Measurements from ENCODE around the gene FYB1. TPM values are rescaled to one million over a fixed set of nuclear protein-coding genes. Genes with fewer than 3 reads are reported as not detected.

Gene FYB1
- total RNA-seq, 1 donor from 2014 or later: not detected

GRCh38 chr5:39132128-39132447, 87.3 kb downstream of the FYB1 start:
- TF ChIP-seq CTCF (IDR thresholded peaks at IDR 0.05; ENCODE audit: unreplicated experiment): no peak
- peaks cover 9% of the 10 kb centered on the region for H3K27me3 Mint-ChIP-seq
- DNase-seq (ENCODE audit: low spot score, unreplicated experiment): no peak
- no peak overlapping the region for H3K27ac Mint-ChIP-seq
- H3K4me3 Mint-ChIP-seq (ENCODE audit: low read depth): no peak overlapping the region
- H3K36me3 Mint-ChIP-seq (ENCODE audit: insufficient read depth): no peaks in the 10 kb centered on the region
- H3K4me1 Mint-ChIP-seq (ENCODE audit: low read depth): no peaks in the 10 kb centered on the region
- no peaks in the 10 kb centered on the region for H3K9me3 Mint-ChIP-seq (ENCODE audit: low read depth)

- no peak for TF ChIP-seq CTCF (IDR thresholded peaks at IDR 0.05; ENCODE audit: unreplicated experiment)
- Mint-ChIP-seq H3K4me3 (ENCODE audit: low read depth) (no peak overlapping the region), H3K27me3 (peaks cover 9% of the 10 kb centered on the region), H3K27ac (no peak overlapping the region), H3K4me1 (ENCODE audit: low read depth) (no peaks in the 10 kb centered on the region), H3K36me3 (ENCODE audit: insufficient read depth) (no peaks in the 10 kb centered on the region), H3K9me3 (ENCODE audit: low read depth) (no peaks in the 10 kb centered on the region)
- DNase-seq (ENCODE audit: low spot score, unreplicated experiment): no peak
Measured at GRCh38 chr5:39131210-39132127, 87.9 kb downstream of the FYB1 start.

- Mint-ChIP-seq H3K4me3 (ENCODE audit: low read depth) (no peak overlapping the region), H3K4me1 (ENCODE audit: low read depth) (no peaks in the 10 kb centered on the region), H3K27me3 (peaks cover 9% of the 10 kb centered on the region), H3K9me3 (ENCODE audit: low read depth) (no peaks in the 10 kb centered on the region), H3K36me3 (ENCODE audit: insufficient read depth) (no peaks in the 10 kb centered on the region), H3K27ac (no peak overlapping the region)
- no peak for DNase-seq (ENCODE audit: low spot score, unreplicated experiment)
- no peak for TF ChIP-seq CTCF (IDR thresholded peaks at IDR 0.05; ENCODE audit: unreplicated experiment)
Measured at GRCh38 chr5:39130716-39131115, 88.6 kb downstream of the FYB1 start.

- Mint-ChIP-seq H3K27ac (no peak overlapping the region), H3K36me3 (ENCODE audit: insufficient read depth) (no peaks in the 10 kb centered on the region), H3K9me3 (ENCODE audit: low read depth) (no peaks in the 10 kb centered on the region), H3K4me1 (ENCODE audit: low read depth) (peaks cover 5% of the 10 kb centered on the region), H3K4me3 (ENCODE audit: low read depth) (no peak overlapping the region), H3K27me3 (peaks cover 6% of the 10 kb centered on the region)
- no peak for DNase-seq (ENCODE audit: low spot score, unreplicated experiment)
- TF ChIP-seq CTCF (IDR thresholded peaks at IDR 0.05; ENCODE audit: unreplicated experiment): no peak
Measured at GRCh38 chr5:39121922-39122321, 97.4 kb downstream of the FYB1 start.

- no peak for DNase-seq (ENCODE audit: low spot score, unreplicated experiment)
- H3K4me1 Mint-ChIP-seq (ENCODE audit: low read depth): peaks cover 10% of the 10 kb centered on the region
- TF ChIP-seq CTCF (IDR thresholded peaks at IDR 0.05; ENCODE audit: unreplicated experiment): no peak
- no peaks in the 10 kb centered on the region for H3K36me3 Mint-ChIP-seq (ENCODE audit: insufficient read depth)
- H3K9me3 Mint-ChIP-seq (ENCODE audit: low read depth): no peaks in the 10 kb centered on the region
- no peak overlapping the region for H3K27ac Mint-ChIP-seq
- H3K27me3 Mint-ChIP-seq: peaks cover 6% of the 10 kb centered on the region
- H3K4me3 Mint-ChIP-seq (ENCODE audit: low read depth): no peak overlapping the region
Measured at GRCh38 chr5:39121315-39121714, 98.0 kb downstream of the FYB1 start.
